Measurements from ENCODE around the gene VSIG10L. TPM values are rescaled to one million over a fixed set of nuclear protein-coding genes. Genes with fewer than 3 reads are reported as not detected.

The VSIG10L gene
- polyA plus RNA-seq, 2 of the 4 experiments (the other 2 are of a cell fraction) = 6.7 to 9.2 TPM

- 67% methylated on average over 8 of the region's 8 CpGs for WGBS (ENCODE audit: missing lambda C conversion rate)
- POLR2A ChIA-PET = interaction anchor here (1.1 kb wide), 1 partner anchor 52 kb away, joined by 3 read pairs; no protein-coding TSS in a partner anchor
- TF ChIP-seq SMC3 (IDR thresholded peaks at IDR 0.05) (no peak), ESRRA (IDR thresholded peaks at IDR 0.05; ENCODE audit: borderline replicate concordance, low read length) (no peak), CEBPB (IDR thresholded peaks at IDR 0.05) (no peak), HOXB13 (CRISPR knock-in tag; IDR thresholded peaks at IDR 0.05; ENCODE audit: low read depth) (no peak), EP300 (IDR thresholded peaks at IDR 0.05) (no peak), BCL3 (IDR thresholded peaks at IDR 0.05) (no peak), HEYL (CRISPR knock-in tag; IDR thresholded peaks at IDR 0.05) (no peak), RARB (CRISPR knock-in tag; IDR thresholded peaks at IDR 0.05) (no peak), REST (IDR thresholded peaks at IDR 0.05) (no peak), EHF (CRISPR knock-in tag; IDR thresholded peaks at IDR 0.05) (no peak)
- FAIRE-seq = no peak
- DNase-seq (ENCODE audit: low read depth in 1 of 2, low spot score in 1 of 2) = no peak
- Histone ChIP-seq H3K4me3 (no peak overlapping the region), H3K9me3 (no peaks in the 10 kb centered on the region), H3K4me2 (no peak overlapping the region), H3K27ac (no peak overlapping the region), H3K4me1 (peaks cover 10% of the 10 kb centered on the region)
- ATAC-seq = no peak
- CTCF ChIA-PET = interaction anchor here (1.0 kb wide), 1 partner anchor 123 kb away, joined by 3 read pairs; no protein-coding TSS in a partner anchor
Observed at GRCh38 chr19:51391073-51391611, 49.2 kb upstream of the VSIG10L start.

GRCh38 chr19:51389143-51389542 is 47.2 kb upstream of the VSIG10L start:
- no peak for TF ChIP-seq NPAS2 (CRISPR knock-in tag; IDR thresholded peaks at IDR 0.05; ENCODE audit: borderline replicate concordance)
- TF ChIP-seq EHF (CRISPR knock-in tag; IDR thresholded peaks at IDR 0.05) = no peak
- CTCF ChIA-PET = interaction anchor here (0.6 to 2.0 kb wide), 3 partner anchors 9 to 275 kb away, joined by 4 to 14 read pairs (median 4); no protein-coding TSS in a partner anchor
- ATAC-seq (no peak), DNase-seq (ENCODE audit: low read depth in 1 of 2, low spot score in 1 of 2) (no peak), FAIRE-seq (no peak)
- H3K4me2 ChIP-seq = no peak overlapping the region
- no peaks in the 10 kb centered on the region for H3K9me3 ChIP-seq
- WGBS (ENCODE audit: missing lambda C conversion rate) = 85% methylated on average over 8 of the region's 14 CpGs
- no peak overlapping the region for H3K27ac ChIP-seq
- POLR2A ChIA-PET = no interaction called here
- peaks cover 3% of the 10 kb centered on the region; the same call in 1 of the 3 replicates for H3K4me1 ChIP-seq
- H3K4me3 ChIP-seq = no peak overlapping the region

- no peaks in the 10 kb centered on the region for H3K4me1 ChIP-seq
- no peaks in the 10 kb centered on the region for H3K9me3 ChIP-seq
- DNase-seq (ENCODE audit: low read depth in 1 of 2, low spot score in 1 of 2) (no peak), FAIRE-seq (no peak), ATAC-seq (no peak; a peak in 1 of 6 replicates)
- ChIA-PET POLR2A (interaction anchor here (0.9 kb wide), 1 partner anchor 48 kb away, joined by 4 read pairs; no protein-coding TSS in a partner anchor), CTCF (interaction anchor here (1.5 to 2.0 kb wide), 2 partner anchors 11 to 21 kb away, joined by 3 to 14 read pairs; no protein-coding TSS in a partner anchor)
- no peak for TF ChIP-seq MAZ (IDR thresholded peaks at IDR 0.05; ENCODE audit: borderline replicate concordance, low read depth, low read length)
- TF ChIP-seq PBX3 (IDR thresholded peaks at IDR 0.05) = no peak
- TF ChIP-seq RAD21 (conservative IDR thresholded peaks at IDR 0.05 in 1 of 2, IDR thresholded peaks at IDR 0.05 in 1 of 2) = no peak
- TF ChIP-seq HOXB5 (CRISPR knock-in tag; IDR thresholded peaks at IDR 0.05) = no peak
- no peak for TF ChIP-seq PHF8 (IDR thresholded peaks at IDR 0.05; ENCODE audit: borderline replicate concordance, low read depth)
- TF ChIP-seq TFCP2L1 (CRISPR knock-in tag; IDR thresholded peaks at IDR 0.05) = no peak
- TF ChIP-seq HES2 (IDR thresholded peaks at IDR 0.05) = no peak
- no peak for TF ChIP-seq RCOR1 (IDR thresholded peaks at IDR 0.05; ENCODE audit: low read depth, low read length)
- H3K27ac ChIP-seq = no peak within 1 kb of the TSS
- H3K4me2 ChIP-seq = no peak within 1 kb of the TSS
- 89% methylated on average over 15 of the region's 15 CpGs for WGBS (ENCODE audit: missing lambda C conversion rate)
- H3K4me3 ChIP-seq = no peak within 1 kb of the TSS
Observed at GRCh38 chr19:51387924-51388389, 46.0 kb upstream of the VSIG10L start, which contains the start of gene LIM2. TSS of gene LIM2 (minus strand) at chr19:51387974. CDS start at chr19:51387443, 531 bp downstream.
